ENCODE measurements around the gene GNAT1. TPM values are rescaled to one million over a fixed set of nuclear protein-coding genes. Genes with fewer than 3 reads are reported as not detected.

GNAT1 gene
- total and polyA plus RNA-seq, 2 of the 13 experiments (the other 11 are each of a cell fraction or from before 2014, with no cell fraction given) = 0.15 TPM; not detected in 1

DNA sequence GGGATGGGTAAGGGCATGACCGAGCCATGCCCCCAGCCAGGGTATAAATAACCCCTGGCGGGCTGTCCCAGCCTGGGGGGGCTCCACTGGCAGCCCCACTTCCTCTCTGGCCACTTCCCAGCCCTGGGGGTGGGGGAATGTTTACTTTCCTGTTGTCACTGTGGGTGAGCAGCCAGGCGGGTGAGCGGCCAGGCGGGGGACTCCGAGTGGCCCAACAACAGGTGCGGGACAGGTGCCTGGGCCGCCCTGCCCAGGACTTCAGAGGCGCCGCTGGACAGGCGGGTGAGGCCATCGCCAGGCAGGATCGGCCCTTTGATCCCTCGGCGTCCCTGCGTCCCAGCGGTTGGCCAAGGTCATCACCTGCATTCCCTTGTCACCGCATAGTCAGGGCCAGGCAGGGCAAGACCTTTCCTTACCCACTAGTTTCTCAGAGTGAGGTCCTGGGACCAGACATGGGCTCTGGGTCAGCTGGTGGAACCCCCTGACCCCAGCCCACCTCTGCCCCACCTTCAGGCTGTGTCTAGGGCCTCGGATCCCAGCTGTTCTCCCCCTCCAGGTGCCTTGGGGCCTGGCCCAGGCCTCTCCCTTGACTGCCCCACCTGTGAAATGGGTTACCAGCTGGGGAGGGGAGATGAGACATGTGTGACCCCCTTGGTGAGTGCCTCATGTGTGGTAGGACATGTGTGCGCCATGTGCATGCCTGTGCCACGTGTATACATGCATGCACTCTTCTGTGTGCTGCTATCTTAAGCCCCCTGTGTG lies 19.7 kb upstream of the GNAT1 start (continued):
- TF ChIP-seq, protein P1, sequence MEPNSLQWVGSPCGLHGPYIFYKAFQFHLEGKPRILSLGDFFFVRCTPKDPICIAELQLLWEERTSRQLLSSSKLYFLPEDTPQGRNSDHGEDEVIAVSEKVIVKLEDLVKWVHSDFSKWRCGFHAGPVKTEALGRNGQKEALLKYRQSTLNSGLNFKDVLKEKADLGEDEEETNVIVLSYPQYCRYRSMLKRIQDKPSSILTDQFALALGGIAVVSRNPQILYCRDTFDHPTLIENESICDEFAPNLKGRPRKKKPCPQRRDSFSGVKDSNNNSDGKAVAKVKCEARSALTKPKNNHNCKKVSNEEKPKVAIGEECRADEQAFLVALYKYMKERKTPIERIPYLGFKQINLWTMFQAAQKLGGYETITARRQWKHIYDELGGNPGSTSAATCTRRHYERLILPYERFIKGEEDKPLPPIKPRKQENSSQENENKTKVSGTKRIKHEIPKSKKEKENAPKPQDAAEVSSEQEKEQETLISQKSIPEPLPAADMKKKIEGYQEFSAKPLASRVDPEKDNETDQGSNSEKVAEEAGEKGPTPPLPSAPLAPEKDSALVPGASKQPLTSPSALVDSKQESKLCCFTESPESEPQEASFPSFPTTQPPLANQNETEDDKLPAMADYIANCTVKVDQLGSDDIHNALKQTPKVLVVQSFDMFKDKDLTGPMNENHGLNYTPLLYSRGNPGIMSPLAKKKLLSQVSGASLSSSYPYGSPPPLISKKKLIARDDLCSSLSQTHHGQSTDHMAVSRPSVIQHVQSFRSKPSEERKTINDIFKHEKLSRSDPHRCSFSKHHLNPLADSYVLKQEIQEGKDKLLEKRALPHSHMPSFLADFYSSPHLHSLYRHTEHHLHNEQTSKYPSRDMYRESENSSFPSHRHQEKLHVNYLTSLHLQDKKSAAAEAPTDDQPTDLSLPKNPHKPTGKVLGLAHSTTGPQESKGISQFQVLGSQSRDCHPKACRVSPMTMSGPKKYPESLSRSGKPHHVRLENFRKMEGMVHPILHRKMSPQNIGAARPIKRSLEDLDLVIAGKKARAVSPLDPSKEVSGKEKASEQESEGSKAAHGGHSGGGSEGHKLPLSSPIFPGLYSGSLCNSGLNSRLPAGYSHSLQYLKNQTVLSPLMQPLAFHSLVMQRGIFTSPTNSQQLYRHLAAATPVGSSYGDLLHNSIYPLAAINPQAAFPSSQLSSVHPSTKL (CRISPR knock-in tag; IDR thresholded peaks at IDR 0.05) = peak; percentile 98
- peak; percentile 74 for TF ChIP-seq TBL1XR1 (IDR thresholded peaks at IDR 0.05; ENCODE audit: borderline replicate concordance, low read length, partially characterized antibody)
- peak; percentile 59; the same call in 1 of the 2 replicates for TF ChIP-seq TOPORS (CRISPR knock-in tag; IDR thresholded peaks at IDR 0.05)
- no peak for TF ChIP-seq SETDB1 (CRISPR knock-in tag; IDR thresholded peaks at IDR 0.05; ENCODE audit: borderline replicate concordance)
- TF ChIP-seq SMAD9 (CRISPR knock-in tag; IDR thresholded peaks at IDR 0.05) = peak; percentile 80; the same call in 1 of the 2 replicates
- no peak for TF ChIP-seq MTF1 (CRISPR knock-in tag; IDR thresholded peaks at IDR 0.05)
- TF ChIP-seq ZMYM4 (CRISPR knock-in tag; IDR thresholded peaks at IDR 0.05) = peak; percentile 82
- TF ChIP-seq SNRNP70 (IDR thresholded peaks at IDR 0.05; ENCODE audit: low read depth, low read length) = no peak
- TF ChIP-seq, protein P2, sequence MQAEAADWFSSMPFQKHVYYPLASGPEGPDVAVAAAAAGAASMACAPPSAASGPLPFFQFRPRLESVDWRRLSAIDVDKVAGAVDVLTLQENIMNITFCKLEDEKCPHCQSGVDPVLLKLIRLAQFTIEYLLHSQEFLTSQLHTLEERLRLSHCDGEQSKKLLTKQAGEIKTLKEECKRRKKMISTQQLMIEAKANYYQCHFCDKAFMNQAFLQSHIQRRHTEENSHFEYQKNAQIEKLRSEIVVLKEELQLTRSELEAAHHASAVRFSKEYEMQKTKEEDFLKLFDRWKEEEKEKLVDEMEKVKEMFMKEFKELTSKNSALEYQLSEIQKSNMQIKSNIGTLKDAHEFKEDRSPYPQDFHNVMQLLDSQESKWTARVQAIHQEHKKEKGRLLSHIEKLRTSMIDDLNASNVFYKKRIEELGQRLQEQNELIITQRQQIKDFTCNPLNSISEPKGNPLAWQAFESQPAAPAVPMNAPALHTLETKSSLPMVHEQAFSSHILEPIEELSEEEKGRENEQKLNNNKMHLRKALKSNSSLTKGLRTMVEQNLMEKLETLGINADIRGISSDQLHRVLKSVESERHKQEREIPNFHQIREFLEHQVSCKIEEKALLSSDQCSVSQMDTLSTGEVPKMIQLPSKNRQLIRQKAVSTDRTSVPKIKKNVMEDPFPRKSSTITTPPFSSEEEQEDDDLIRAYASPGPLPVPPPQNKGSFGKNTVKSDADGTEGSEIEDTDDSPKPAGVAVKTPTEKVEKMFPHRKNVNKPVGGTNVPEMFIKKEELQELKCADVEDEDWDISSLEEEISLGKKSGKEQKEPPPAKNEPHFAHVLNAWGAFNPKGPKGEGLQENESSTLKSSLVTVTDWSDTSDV (CRISPR knock-in tag; IDR thresholded peaks at IDR 0.05) = no peak
- TF ChIP-seq TOE1 (CRISPR knock-in tag; IDR thresholded peaks at IDR 0.05) = no peak
- peak; percentile 94; the same call in 1 of the 2 replicates for TF ChIP-seq DNMT1 (CRISPR knock-in tag; IDR thresholded peaks at IDR 0.05)
- TF ChIP-seq ZSCAN25 (CRISPR knock-in tag; IDR thresholded peaks at IDR 0.05) = peak; percentile 84; the same call in 1 of the 2 replicates
- TF ChIP-seq ZNF773 (CRISPR knock-in tag; IDR thresholded peaks at IDR 0.05; ENCODE audit: borderline replicate concordance) = no peak
- no peak for TF ChIP-seq ATM (IDR thresholded peaks at IDR 0.05; ENCODE audit: borderline replicate concordance)
- TF ChIP-seq BRCA1 (CRISPR knock-in tag; IDR thresholded peaks at IDR 0.05) = no peak
- peak; percentile 88 for TF ChIP-seq GABPB1 (CRISPR knock-in tag; IDR thresholded peaks at IDR 0.05)
- peak; percentile 79 for TF ChIP-seq ZNF501 (CRISPR knock-in tag; IDR thresholded peaks at IDR 0.05)
- peak; percentile 84; the same call in 1 of the 2 replicates for TF ChIP-seq ZNF724P (CRISPR knock-in tag; IDR thresholded peaks at IDR 0.05; ENCODE audit: borderline replicate concordance)
- peak; percentile 31 for TF ChIP-seq XRCC5 (optimal IDR thresholded peaks at IDR 0.05; ENCODE audit: low read length)
- peak; percentile 96 for TF ChIP-seq TBX3 (IDR thresholded peaks at IDR 0.05; ENCODE audit: borderline replicate concordance)
- TF ChIP-seq RBAK (CRISPR knock-in tag; IDR thresholded peaks at IDR 0.05) = 0 out of 2 replicates have a peak, but pooled peaks have one; percentile 54
- peak; percentile 8; the same call in 1 of the 2 replicates for TF ChIP-seq SP4 (CRISPR knock-in tag; IDR thresholded peaks at IDR 0.05)
- peak; percentile 99 for TF ChIP-seq TCF7L2 (IDR thresholded peaks at IDR 0.05; ENCODE audit: low read depth, low read length)
- TF ChIP-seq ZNF570 (CRISPR knock-in tag; IDR thresholded peaks at IDR 0.05; ENCODE audit: borderline replicate concordance) = no peak
- TF ChIP-seq ZNF598 (CRISPR knock-in tag; IDR thresholded peaks at IDR 0.05; ENCODE audit: borderline replicate concordance) = peak; percentile 39; the same call in 1 of the 2 replicates

All from HepG2 (cell line).